Middle frontal gyrus (tissue), 1 donor: ENCODE results near the gene HOXD8.

Source experiments
- DNase-seq: peaks from one replicate; pipeline ENCODE4 v3.0.0-alpha.2; 2015; ENCODE audit warnings: low spot score; ENCODE audit errors: extremely low spot score

Gene HOXD8

GRCh38 chr2:176090862-176091261 lies 38.6 kb upstream of the HOXD8 start:
- DNase-seq = no peak

- no peak for DNase-seq
Observed at GRCh38 chr2:176091329-176092258, 37.9 kb upstream of the HOXD8 start.

GRCh38 chr2:176092270-176093144 lies 37.0 kb upstream of the HOXD8 start, which contains the start of gene HOXD13:
HOXD13 (plus strand) TSS chr2:176092721; CDS start chr2:176092891, 170 bp downstream.
- DNase-seq = no peak

- no peak for DNase-seq
Observed at GRCh38 chr2:176093145-176093897, 36.2 kb upstream of the HOXD8 start.

- no peak for DNase-seq
Observed at GRCh38 chr2:176093898-176094249, 35.6 kb upstream of the HOXD8 start.

GRCh38 chr2:176094349-176094748 lies 35.2 kb upstream of the HOXD8 start:
- no peak for DNase-seq

- no peak for DNase-seq
Observed at GRCh38 chr2:176095421-176095820, 34.1 kb upstream of the HOXD8 start.

GRCh38 chr2:176096243-176096985 lies 33.1 kb upstream of the HOXD8 start:
- no peak for DNase-seq

GRCh38 chr2:176096986-176097819 lies 32.3 kb upstream of the HOXD8 start:
- DNase-seq = no peak

GRCh38 chr2:176097820-176098365 lies 31.6 kb upstream of the HOXD8 start:
- DNase-seq = no peak

- no peak for DNase-seq
Observed at GRCh38 chr2:176098366-176099158, 30.9 kb upstream of the HOXD8 start.

- no peak for DNase-seq
Observed at GRCh38 chr2:176099159-176099727, 30.3 kb upstream of the HOXD8 start.

GRCh38 chr2:176099728-176100546 lies 29.6 kb upstream of the HOXD8 start, which contains the start of gene HOXD12:
HOXD12 (plus strand) TSS chr2:176099795; CDS start chr2:176099802, 7 bp downstream.
- DNase-seq = no peak

GRCh38 chr2:176100547-176101140 lies 28.9 kb upstream of the HOXD8 start:
- DNase-seq = no peak

GRCh38 chr2:176101216-176101830 lies 28.2 kb upstream of the HOXD8 start:
- DNase-seq = no peak

GRCh38 chr2:176101842-176102241 lies 27.7 kb upstream of the HOXD8 start:
- DNase-seq = no peak
